Measurements from ENCODE around the gene BRIP1.

DNA sequence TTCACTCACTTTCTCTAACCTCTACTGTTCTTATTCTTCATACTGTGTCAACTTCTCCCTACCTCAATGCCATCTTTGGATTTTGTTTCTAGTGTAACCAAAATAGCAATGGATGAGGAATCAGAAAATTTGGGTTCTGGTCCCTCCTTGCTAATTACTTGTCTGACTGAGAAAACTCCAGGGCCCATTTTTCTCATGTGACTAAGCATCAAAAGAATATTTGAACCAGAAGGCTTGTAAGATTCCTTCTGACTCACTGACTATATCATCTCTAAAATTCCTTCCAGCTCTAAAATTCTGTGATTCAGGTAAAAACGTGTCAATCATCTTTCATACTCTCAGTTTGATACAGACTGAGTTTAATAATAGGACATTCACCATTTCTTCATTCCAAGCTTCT, 57.9 kb downstream of the BRIP1 start:
- TF ChIP-seq, protein P1, sequence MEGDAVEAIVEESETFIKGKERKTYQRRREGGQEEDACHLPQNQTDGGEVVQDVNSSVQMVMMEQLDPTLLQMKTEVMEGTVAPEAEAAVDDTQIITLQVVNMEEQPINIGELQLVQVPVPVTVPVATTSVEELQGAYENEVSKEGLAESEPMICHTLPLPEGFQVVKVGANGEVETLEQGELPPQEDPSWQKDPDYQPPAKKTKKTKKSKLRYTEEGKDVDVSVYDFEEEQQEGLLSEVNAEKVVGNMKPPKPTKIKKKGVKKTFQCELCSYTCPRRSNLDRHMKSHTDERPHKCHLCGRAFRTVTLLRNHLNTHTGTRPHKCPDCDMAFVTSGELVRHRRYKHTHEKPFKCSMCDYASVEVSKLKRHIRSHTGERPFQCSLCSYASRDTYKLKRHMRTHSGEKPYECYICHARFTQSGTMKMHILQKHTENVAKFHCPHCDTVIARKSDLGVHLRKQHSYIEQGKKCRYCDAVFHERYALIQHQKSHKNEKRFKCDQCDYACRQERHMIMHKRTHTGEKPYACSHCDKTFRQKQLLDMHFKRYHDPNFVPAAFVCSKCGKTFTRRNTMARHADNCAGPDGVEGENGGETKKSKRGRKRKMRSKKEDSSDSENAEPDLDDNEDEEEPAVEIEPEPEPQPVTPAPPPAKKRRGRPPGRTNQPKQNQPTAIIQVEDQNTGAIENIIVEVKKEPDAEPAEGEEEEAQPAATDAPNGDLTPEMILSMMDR (conservative IDR thresholded peaks at IDR 0.05; ENCODE audit: low read depth, low read length), result no peak
- TF ChIP-seq EZH2 (IDR thresholded peaks at IDR 0.05; ENCODE audit: borderline replicate concordance, low read depth, low read length, poor library complexity, severe bottlenecking), result no peak

All from A673 (cell line).